Measurements from ENCODE around the gene MCRIP1.

- TF ChIP-seq MTF1 (CRISPR knock-in tag; IDR thresholded peaks at IDR 0.05; ENCODE audit: borderline replicate concordance): no peak
- no peak for TF ChIP-seq PHF21A (IDR thresholded peaks at IDR 0.05; ENCODE audit: borderline replicate concordance, low read depth)
- TF ChIP-seq MNT (conservative IDR thresholded peaks at IDR 0.05): no peak
- no peak for TF ChIP-seq EZH2 (IDR thresholded peaks at IDR 0.05; ENCODE audit: borderline replicate concordance, low read depth, low read length)
- TF ChIP-seq FOXA1 (IDR thresholded peaks at IDR 0.05; ENCODE audit: borderline replicate concordance): no peak
- TF ChIP-seq ZNF232 (CRISPR knock-in tag; IDR thresholded peaks at IDR 0.05): no peak
- no peak for TF ChIP-seq POLR2AphosphoS5 (IDR thresholded peaks at IDR 0.05; ENCODE audit: control insufficient read depth, insufficient read depth, low read depth, low read length)
Observed at GRCh38 chr17:81865358-81865732, 32.3 kb upstream of the MCRIP1 start.

All from K562 (cell line).